Measurements from ENCODE around the gene METTL8. TPM values are rescaled to one million over a fixed set of nuclear protein-coding genes. Genes with fewer than 3 reads are reported as not detected.

METTL8 gene
- total and polyA plus RNA-seq, 2 experiments from 2014 or later, result 60.9 to 64.3 TPM

- peaks cover 32% of the 10 kb centered on the region for H3K36me3 Mint-ChIP-seq (ENCODE audit: low read depth)
- no peaks in the 10 kb centered on the region; the same call in 2 of the 3 replicates for H3K4me1 Mint-ChIP-seq
- Histone ChIP-seq H3K4me3 (no peak overlapping the region), H3K27ac (ENCODE audit: low read depth) (no peak overlapping the region), H3K36me3 (ENCODE audit: insufficient read depth) (peaks cover 9% of the 10 kb centered on the region; the same call in 1 of the 2 replicates), H4K20me1 (replicated peaks; ENCODE audit: insufficient read depth) (no peaks in the 10 kb centered on the region), H3K4me2 (no peak overlapping the region), H3K27me3 (ENCODE audit: insufficient read depth) (no peaks in the 10 kb centered on the region), H2AFZ (no peak overlapping the region), H3K79me2 (replicated peaks; ENCODE audit: insufficient read depth) (no peaks in the 10 kb centered on the region), H3F3A (replicated peaks; ENCODE audit: low read depth) (peaks cover 9% of the 10 kb centered on the region; the same call in 1 of the 2 replicates), H3K4me1 (ENCODE audit: insufficient read depth) (peaks cover 7% of the 10 kb centered on the region), H3K9me2 (ENCODE audit: insufficient read depth) (peaks cover 6% of the 10 kb centered on the region; the same call in 1 of the 2 replicates)
- H3K4me3 Mint-ChIP-seq, result no peak overlapping the region
- no peak for DNase-seq (ENCODE audit: low spot score)
- TF ChIP-seq EZH2 (IDR thresholded peaks at IDR 0.05; ENCODE audit: low read depth, unreplicated experiment), result no peak
- no peak for TF ChIP-seq STAT1 (IDR thresholded peaks at IDR 0.05; ENCODE audit: unreplicated experiment)
- TF ChIP-seq CTCF (conservative IDR thresholded peaks at IDR 0.05; ENCODE audit: low read depth in 2 of 2), result no peak
- H3K27me3 Mint-ChIP-seq (ENCODE audit: insufficient read depth, low read depth, poor library complexity), result peaks cover 10% of the 10 kb centered on the region
- ATAC-seq, result no peak
- H3K9me3 Mint-ChIP-seq, result peaks cover 39% of the 10 kb centered on the region
- no peak overlapping the region for H3K27ac Mint-ChIP-seq
Observed at GRCh38 chr2:171308280-171309054, 125.3 kb downstream of the METTL8 start.

GRCh38 chr2:171307560-171307959 is 126.2 kb downstream of the METTL8 start:
- H3K4me3 Mint-ChIP-seq, result no peak overlapping the region
- no peak for ATAC-seq
- H3K27me3 Mint-ChIP-seq (ENCODE audit: insufficient read depth, low read depth, poor library complexity), result peaks cover 10% of the 10 kb centered on the region
- H3K9me3 Mint-ChIP-seq, result peaks cover 30% of the 10 kb centered on the region
- peaks cover 6% of the 10 kb centered on the region; the same call in 1 of the 2 replicates for H3K9me2 ChIP-seq (ENCODE audit: insufficient read depth)
- no peak overlapping the region for H3K4me2 ChIP-seq
- no peaks in the 10 kb centered on the region for H4K20me1 ChIP-seq (replicated peaks; ENCODE audit: insufficient read depth)
- H3K4me3 ChIP-seq, result no peak overlapping the region
- no peak overlapping the region for H3K27ac ChIP-seq (ENCODE audit: low read depth)
- TF ChIP-seq EZH2 (IDR thresholded peaks at IDR 0.05; ENCODE audit: low read depth, unreplicated experiment) (no peak), ETS1 (IDR thresholded peaks at IDR 0.05) (no peak), REST (IDR thresholded peaks at IDR 0.05; ENCODE audit: unreplicated experiment) (no peak), JUNB (IDR thresholded peaks at IDR 0.05; ENCODE audit: unreplicated experiment) (no peak), CTCF (conservative IDR thresholded peaks at IDR 0.05; ENCODE audit: low read depth in 2 of 2) (no peak), STAT1 (IDR thresholded peaks at IDR 0.05; ENCODE audit: unreplicated experiment) (no peak), EZH2phosphoT487 (IDR thresholded peaks at IDR 0.05; ENCODE audit: unreplicated experiment) (no peak), NANOG (IDR thresholded peaks at IDR 0.05; ENCODE audit: borderline replicate concordance) (no peak), ZNF114 (CRISPR knock-in tag; IDR thresholded peaks at IDR 0.05) (no peak), ZNF331 (CRISPR knock-in tag; IDR thresholded peaks at IDR 0.05; ENCODE audit: low read depth) (no peak)
- peaks cover 9% of the 10 kb centered on the region; the same call in 1 of the 2 replicates for H3F3A ChIP-seq (replicated peaks; ENCODE audit: low read depth)
- DNase-seq (ENCODE audit: low spot score), result no peak
- H3K27me3 ChIP-seq (ENCODE audit: insufficient read depth), result no peaks in the 10 kb centered on the region
- peaks cover 7% of the 10 kb centered on the region for H3K4me1 ChIP-seq (ENCODE audit: insufficient read depth)
- H3K4me1 Mint-ChIP-seq, result no peaks in the 10 kb centered on the region; the same call in 2 of the 3 replicates
- H3K79me2 ChIP-seq (replicated peaks; ENCODE audit: insufficient read depth), result no peaks in the 10 kb centered on the region
- H3K27ac Mint-ChIP-seq, result no peak overlapping the region
- peaks cover 25% of the 10 kb centered on the region for H3K36me3 Mint-ChIP-seq (ENCODE audit: low read depth)
- no peak overlapping the region for H2AFZ ChIP-seq
- H3K36me3 ChIP-seq (ENCODE audit: insufficient read depth), result peaks cover 9% of the 10 kb centered on the region; the same call in 1 of the 2 replicates
